H1 (cell line): Measurements from ENCODE around the gene MAML3. TPM values are rescaled to one million over a fixed set of nuclear protein-coding genes. Genes with fewer than 3 reads are reported as not detected.

Experiments used
- MAFK ChIP-seq: IDR thresholded peaks from 2 replicates; pipeline ENCODE4 v1.6.1; 2012; ENCODE audit warnings: low read depth, mild to moderate bottlenecking, improper control_type of control experiment, low read length
- polyA plus RNA-seq, 7 experiments: library from polyadenylated mRNA; depleted of rRNA in 3 of 7; stranded (reverse) in 5 of 7; unstranded in 2 of 7; fragments of >200 nt in 5 of 7; fragments of 200-250 nt in 2 of 7; gene quantifications; 1 replicate in 5 of 7; 2 replicates in 1 of 7; 4 replicates in 1 of 7; pipeline versions ENCODE4 v1.2.1 to v1.2.3, GENCODE V29; 2011 to 2013; ENCODE audit warnings: missing spikeins in 2 of 7, mixed read lengths in 2 of 7
- total RNA-seq: library from RNA; stranded (reverse); fragmentation: NEBNext Ultra II Directional; extraction: Animal tissue kit (Norgen Biotek cat#: 25700); gene quantifications from 2 replicates; pipeline ENCODE4 v1.2.1, GENCODE V29; 2021

Gene MAML3
- total and polyA plus RNA-seq, 2 of the 8 experiments (the other 6 are each of a cell fraction or from before 2014, with no cell fraction given), result 2.1 to 5.7 TPM

GRCh38 chr4:139777757-139778156, 376.2 kb downstream of the MAML3 start (continued):
- TF ChIP-seq MAFK, result no peak
